Psoas muscle (tissue), 8 donors: Measurements from ENCODE around the gene NOS1AP. TPM values are rescaled to one million over a fixed set of nuclear protein-coding genes. Genes with fewer than 3 reads are reported as not detected.

Source experiments
- ATAC-seq, 4 donors: fragments of 200-7000 bp; cut with Tn5 transposase; one replicate each; pipeline ENCODE4 v1.9.1; 2020; ENCODE audit warnings: moderate library complexity in 3 of 4, mild to moderate bottlenecking in 2 of 4
- DNase-seq, 2 donors: peaks; one replicate each; pipeline ENCODE4 v3.0.0-alpha.2; 2020
- H3K27ac ChIP-seq: fragments of 200-600 bp; one replicate; pipeline ENCODE4 v1.8.0; 2022
- H3K27me3 ChIP-seq, 3 donors: fragments of 200-600 bp in 1 of 3; one replicate each; pipeline versions ENCODE4 v1.6.1 to v1.8.0; 2013 to 2022; ENCODE audit warnings: low read length in 2 of 3, mild to moderate bottlenecking in 2 of 3, moderate library complexity in 1 of 3; ENCODE audit not compliant: insufficient read depth in 3 of 3
- H3K36me3 ChIP-seq, 2 donors: fragments of 200-600 bp in 1 of 2; one replicate each; pipeline versions ENCODE4 v1.6.1 to v1.8.0; 2013 to 2022; ENCODE audit warnings: low read depth in 1 of 2, mild to moderate bottlenecking in 1 of 2, moderate library complexity in 1 of 2; ENCODE audit not compliant: insufficient read depth in 1 of 2
- H3K4me1 ChIP-seq: fragments of 200-600 bp; one replicate; pipeline ENCODE4 v1.8.0; 2022
- H3K4me3 ChIP-seq: fragments of 200-600 bp; one replicate; pipeline ENCODE4 v1.8.0; 2022; ENCODE audit warnings: mild to moderate bottlenecking
- H3K9me3 ChIP-seq: fragments of 200-600 bp; one replicate; pipeline ENCODE4 v1.8.0; 2022
- WGBS, 3 donors: extraction: QIAGEN DNeasy Blood & Tissue Kit; methylation state at CpG; one replicate each; pipeline versions ENCODE4 v1.1.6 to v1.1.7; 2013; 5-methylcytosine and 5-hydroxymethylcytosine counted together
- intact Hi-C, 2 donors: fragments of 100-400 bp; cut with DNase I; formaldehyde crosslinking; loops; one replicate each; pipeline versions ENCODE4 v1.11.0 to v1.14.2; 2022
- polyA plus RNA-seq, 3 donors: library from polyadenylated mRNA; stranded (reverse); fragments of 200-250 nt; gene quantifications; one replicate each; pipeline ENCODE4 v1.2.3, GENCODE V29; 2013
- total RNA-seq, 4 donors: library from RNA; stranded (reverse); fragmentation: NEBNext Ultra II Directional in 2 of 4; extraction: Animal tissue kit (Norgen Biotek cat#: 25700) in 2 of 4; gene quantifications; one replicate each; pipeline versions ENCODE4 v1.2.1 to v1.2.4, GENCODE V29; 2021 to 2023
- TF ChIP-seq, protein P1 (sequence below): fragments of 200-600 bp; IDR thresholded peaks from one replicate; pipeline ENCODE4 v1.8.0; 2022; ENCODE audit warnings: antibody characterized with exemption
- donor health status: healthy with polysubstance abuse.
- donor health status: DM: no; HTN: no; CAD: no; lungs with moderate emphysema.
- donor health status: Bipolar disorder and iron deficiency.
- donor health status: healthy.
- donor health status: DM: yes; HTN: yes; CAD: no.
- donor health status: DM: no; HTN: no; CAD: no.
- donor health status: DM: no; HTN: no; CAD: no.
- donor health status: DM: yes; HTN: yes; CAD: no.

Gene NOS1AP
- total and polyA plus RNA-seq, 7 donors = 0.10 to 0.76 (median 0.18) TPM

- Histone ChIP-seq H3K27ac (no peak overlapping the region), H3K9me3 (no peaks in the 10 kb centered on the region), H3K27me3 (no peaks in the 10 kb centered on the region), H3K36me3 (no peaks in the 10 kb centered on the region), H3K4me3 (no peak overlapping the region), H3K4me1 (no peaks in the 10 kb centered on the region)
- TF ChIP-seq, protein P1, sequence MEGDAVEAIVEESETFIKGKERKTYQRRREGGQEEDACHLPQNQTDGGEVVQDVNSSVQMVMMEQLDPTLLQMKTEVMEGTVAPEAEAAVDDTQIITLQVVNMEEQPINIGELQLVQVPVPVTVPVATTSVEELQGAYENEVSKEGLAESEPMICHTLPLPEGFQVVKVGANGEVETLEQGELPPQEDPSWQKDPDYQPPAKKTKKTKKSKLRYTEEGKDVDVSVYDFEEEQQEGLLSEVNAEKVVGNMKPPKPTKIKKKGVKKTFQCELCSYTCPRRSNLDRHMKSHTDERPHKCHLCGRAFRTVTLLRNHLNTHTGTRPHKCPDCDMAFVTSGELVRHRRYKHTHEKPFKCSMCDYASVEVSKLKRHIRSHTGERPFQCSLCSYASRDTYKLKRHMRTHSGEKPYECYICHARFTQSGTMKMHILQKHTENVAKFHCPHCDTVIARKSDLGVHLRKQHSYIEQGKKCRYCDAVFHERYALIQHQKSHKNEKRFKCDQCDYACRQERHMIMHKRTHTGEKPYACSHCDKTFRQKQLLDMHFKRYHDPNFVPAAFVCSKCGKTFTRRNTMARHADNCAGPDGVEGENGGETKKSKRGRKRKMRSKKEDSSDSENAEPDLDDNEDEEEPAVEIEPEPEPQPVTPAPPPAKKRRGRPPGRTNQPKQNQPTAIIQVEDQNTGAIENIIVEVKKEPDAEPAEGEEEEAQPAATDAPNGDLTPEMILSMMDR = no peak
- DNase-seq (no peak), ATAC-seq (no peak)
- WGBS, 3 donors = 80 to 90% (median 84%) methylated on average over 7 of the region's 7 CpGs
- intact Hi-C loops = no loop called here
These were observed 267.3 kb downstream of the NOS1AP start for GRCh38 chr1:162336621-162337285.

DNA sequence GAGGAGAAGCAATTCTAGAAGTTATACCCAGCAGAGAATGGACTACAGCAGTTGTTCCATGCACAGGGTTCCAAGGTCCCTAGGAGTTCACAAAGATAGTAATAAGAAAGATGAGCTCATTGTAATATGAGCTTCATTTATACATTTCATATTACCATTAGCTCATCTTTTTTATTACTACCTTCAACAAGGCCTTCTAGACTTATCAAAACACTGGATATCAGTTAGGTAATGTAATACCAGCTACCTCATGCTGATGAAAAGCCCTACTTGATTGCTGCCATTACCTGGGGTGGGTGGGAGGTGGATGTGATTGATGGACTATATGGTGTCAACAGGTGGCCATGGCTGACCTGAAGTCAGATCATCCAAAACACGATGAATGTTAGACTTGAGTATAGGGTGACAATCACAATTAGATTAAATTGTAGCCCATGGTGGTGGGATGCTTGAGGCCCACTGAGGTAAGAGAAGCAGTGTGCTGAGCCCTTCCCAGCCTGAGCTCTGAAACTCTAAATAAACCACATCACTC, 273.0 kb downstream of the NOS1AP start:
- H3K27me3 ChIP-seq = no peaks in the 10 kb centered on the region
- no peak for ATAC-seq

DNA sequence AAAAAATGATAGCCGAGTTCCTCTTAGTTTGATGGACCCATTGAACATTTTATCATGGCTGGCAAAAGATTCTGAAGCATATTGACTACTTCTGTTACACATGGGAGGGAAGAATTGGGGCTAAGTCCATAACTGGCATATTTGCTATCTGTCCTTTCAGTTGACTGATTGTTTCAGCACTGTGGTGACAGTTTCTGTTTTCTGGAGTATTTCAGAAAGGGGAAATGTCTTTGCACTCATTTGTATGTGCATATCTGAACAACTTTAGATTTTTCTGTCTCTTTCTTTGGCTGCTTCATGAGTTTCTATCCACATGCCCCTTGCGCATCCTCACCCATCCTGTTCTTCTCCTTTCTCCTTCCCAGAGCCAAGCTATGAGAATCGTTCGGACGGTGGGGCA, 274.0 kb downstream of the NOS1AP start:
- DNase-seq = no peak
- ATAC-seq = no peak
- intact Hi-C loops = no loop called here

More for the DNA sequence above, 273.0 kb downstream of the NOS1AP start:
- WGBS, 3 donors = 50 to 73% (median 72%) methylated on average over 1 of the region's 1 CpG
- TF ChIP-seq, protein P1 = no peak
- Histone ChIP-seq H3K27ac (no peak overlapping the region), H3K36me3 (no peaks in the 10 kb centered on the region), H3K4me1 (no peaks in the 10 kb centered on the region), H3K4me3 (no peak overlapping the region), H3K9me3 (no peaks in the 10 kb centered on the region)
- DNase-seq = no peak
- intact Hi-C loops = no loop called here

GRCh38 chr1:162347281-162347680, 277.8 kb downstream of the NOS1AP start:
- TF ChIP-seq, protein P1 = no peak
- intact Hi-C loops = no loop called here
- ATAC-seq (no peak), DNase-seq (no peak)
- no peaks in the 10 kb centered on the region for H3K9me3 ChIP-seq
- H3K4me1 ChIP-seq = no peaks in the 10 kb centered on the region
- no peaks in the 10 kb centered on the region for H3K36me3 ChIP-seq
- H3K27ac ChIP-seq = no peak overlapping the region
- H3K27me3 ChIP-seq = no peaks in the 10 kb centered on the region
- no peak overlapping the region for H3K4me3 ChIP-seq
- WGBS, 3 donors = 61 to 65% (median 63%) methylated on average over 3 of the region's 3 CpGs

More for the DNA sequence above, 274.0 kb downstream of the NOS1AP start:
- H3K27ac ChIP-seq = no peak overlapping the region
- H3K9me3 ChIP-seq = no peaks in the 10 kb centered on the region
- WGBS, 3 donors = 86 to 96% (median 92%) methylated on average over 5 of the region's 5 CpGs
- H3K27me3 ChIP-seq = no peaks in the 10 kb centered on the region
- no peaks in the 10 kb centered on the region for H3K4me1 ChIP-seq
- TF ChIP-seq, protein P1 = no peak
- no peaks in the 10 kb centered on the region for H3K36me3 ChIP-seq
- no peak overlapping the region for H3K4me3 ChIP-seq
